HEK293 (cell line): ENCODE data around the gene THOC1.

Experiments used
- BCL6B ChIP-seq: fragments of 450-650 bp; formaldehyde crosslinking; IDR thresholded peaks from 2 replicates; pipeline ENCODE4 v1.5.1; 2017; ENCODE audit warnings: missing biosample characterization, missing genetic modification characterization
- GFI1B ChIP-seq: fragments of 450-650 bp; formaldehyde crosslinking; IDR thresholded peaks from 2 replicates; pipeline ENCODE4 v1.5.1; 2016; ENCODE audit warnings: missing biosample characterization, missing genetic modification characterization
- REST ChIP-seq: fragments of 450-650 bp; formaldehyde crosslinking; IDR thresholded peaks from 2 replicates; pipeline ENCODE4 v1.5.1; 2016; ENCODE audit warnings: missing biosample characterization, missing genetic modification characterization
- WT1 ChIP-seq: fragments of 450-650 bp; formaldehyde crosslinking; IDR thresholded peaks from 2 replicates; pipeline ENCODE4 v1.5.1; 2016; ENCODE audit warnings: missing biosample characterization, missing genetic modification characterization
- ZBTB1 ChIP-seq: fragments of 450-650 bp; formaldehyde crosslinking; IDR thresholded peaks from 2 replicates; pipeline ENCODE4 v1.5.1; 2016; ENCODE audit warnings: missing biosample characterization, missing genetic modification characterization
- ZBTB21 ChIP-seq: fragments of 450-650 bp; formaldehyde crosslinking; IDR thresholded peaks from 2 replicates; pipeline ENCODE4 v1.5.1; 2017; ENCODE audit warnings: missing biosample characterization, missing genetic modification characterization
- ZNF121 ChIP-seq: fragments of 450-650 bp; formaldehyde crosslinking; IDR thresholded peaks from 2 replicates; pipeline ENCODE4 v1.5.1; 2016; ENCODE audit warnings: missing biosample characterization, missing genetic modification characterization
- ZNF366 ChIP-seq: fragments of 450-650 bp; formaldehyde crosslinking; conservative IDR thresholded peaks from 2 replicates; pipeline ENCODE4 v1.5.1; 2016; ENCODE audit warnings: missing biosample characterization, missing genetic modification characterization
- ZNF585B ChIP-seq: fragments of 450-650 bp; formaldehyde crosslinking; IDR thresholded peaks from 2 replicates; pipeline ENCODE4 v1.5.1; 2016; ENCODE audit warnings: missing biosample characterization, missing genetic modification characterization
- TF ChIP-seq, protein P1 (sequence below): IDR thresholded peaks from 2 replicates; pipeline ENCODE4 v1.6.1; 2011; ENCODE audit warnings: mild to moderate bottlenecking, low read depth, low read length, borderline replicate concordance
- TF ChIP-seq, protein P2 (sequence below): fragments of 450-650 bp; formaldehyde crosslinking; IDR thresholded peaks from 2 replicates; pipeline ENCODE4 v1.5.1; 2016; ENCODE audit warnings: missing biosample characterization, missing genetic modification characterization
- TF ChIP-seq, protein P3 (sequence below): fragments of 450-650 bp; formaldehyde crosslinking; IDR thresholded peaks from 2 replicates; pipeline ENCODE4 v1.5.1; 2016; ENCODE audit warnings: missing biosample characterization, missing genetic modification characterization

DNA sequence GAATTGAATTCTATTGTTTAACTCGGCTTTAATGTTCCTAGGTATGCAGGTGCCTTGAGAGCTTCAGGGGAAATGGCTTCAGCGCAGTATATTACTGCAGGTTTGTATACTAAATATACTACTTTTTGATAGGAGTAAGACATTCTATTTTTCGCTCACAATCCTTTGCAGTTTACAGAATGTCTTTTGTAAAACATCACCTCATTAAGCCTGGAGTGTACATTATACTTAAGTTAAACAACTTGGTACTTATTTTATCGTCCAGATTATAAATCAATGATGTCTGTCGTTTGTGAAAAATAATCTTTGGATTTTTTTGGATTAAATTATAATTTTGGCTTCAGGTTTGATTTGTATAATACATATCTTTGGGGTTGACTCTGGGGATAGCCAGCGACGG is 75.0 kb downstream of the THOC1 start:
- TF ChIP-seq, protein P1, sequence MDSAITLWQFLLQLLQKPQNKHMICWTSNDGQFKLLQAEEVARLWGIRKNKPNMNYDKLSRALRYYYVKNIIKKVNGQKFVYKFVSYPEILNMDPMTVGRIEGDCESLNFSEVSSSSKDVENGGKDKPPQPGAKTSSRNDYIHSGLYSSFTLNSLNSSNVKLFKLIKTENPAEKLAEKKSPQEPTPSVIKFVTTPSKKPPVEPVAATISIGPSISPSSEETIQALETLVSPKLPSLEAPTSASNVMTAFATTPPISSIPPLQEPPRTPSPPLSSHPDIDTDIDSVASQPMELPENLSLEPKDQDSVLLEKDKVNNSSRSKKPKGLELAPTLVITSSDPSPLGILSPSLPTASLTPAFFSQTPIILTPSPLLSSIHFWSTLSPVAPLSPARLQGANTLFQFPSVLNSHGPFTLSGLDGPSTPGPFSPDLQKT: no peak
- TF ChIP-seq ZNF585B (no peak), ZNF366 (tag by site-specific recombination) (no peak), REST (tag by site-specific recombination) (no peak), ZBTB21 (tag by site-specific recombination) (no peak), BCL6B (tag by site-specific recombination) (no peak), WT1 (tag by site-specific recombination) (no peak), ZNF121 (tag by site-specific recombination) (no peak), ZBTB1 (tag by site-specific recombination) (no peak), GFI1B (no peak)
- TF ChIP-seq, protein P2, sequence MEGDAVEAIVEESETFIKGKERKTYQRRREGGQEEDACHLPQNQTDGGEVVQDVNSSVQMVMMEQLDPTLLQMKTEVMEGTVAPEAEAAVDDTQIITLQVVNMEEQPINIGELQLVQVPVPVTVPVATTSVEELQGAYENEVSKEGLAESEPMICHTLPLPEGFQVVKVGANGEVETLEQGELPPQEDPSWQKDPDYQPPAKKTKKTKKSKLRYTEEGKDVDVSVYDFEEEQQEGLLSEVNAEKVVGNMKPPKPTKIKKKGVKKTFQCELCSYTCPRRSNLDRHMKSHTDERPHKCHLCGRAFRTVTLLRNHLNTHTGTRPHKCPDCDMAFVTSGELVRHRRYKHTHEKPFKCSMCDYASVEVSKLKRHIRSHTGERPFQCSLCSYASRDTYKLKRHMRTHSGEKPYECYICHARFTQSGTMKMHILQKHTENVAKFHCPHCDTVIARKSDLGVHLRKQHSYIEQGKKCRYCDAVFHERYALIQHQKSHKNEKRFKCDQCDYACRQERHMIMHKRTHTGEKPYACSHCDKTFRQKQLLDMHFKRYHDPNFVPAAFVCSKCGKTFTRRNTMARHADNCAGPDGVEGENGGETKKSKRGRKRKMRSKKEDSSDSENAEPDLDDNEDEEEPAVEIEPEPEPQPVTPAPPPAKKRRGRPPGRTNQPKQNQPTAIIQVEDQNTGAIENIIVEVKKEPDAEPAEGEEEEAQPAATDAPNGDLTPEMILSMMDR (tag by site-specific recombination): no peak
- TF ChIP-seq, protein P3, sequence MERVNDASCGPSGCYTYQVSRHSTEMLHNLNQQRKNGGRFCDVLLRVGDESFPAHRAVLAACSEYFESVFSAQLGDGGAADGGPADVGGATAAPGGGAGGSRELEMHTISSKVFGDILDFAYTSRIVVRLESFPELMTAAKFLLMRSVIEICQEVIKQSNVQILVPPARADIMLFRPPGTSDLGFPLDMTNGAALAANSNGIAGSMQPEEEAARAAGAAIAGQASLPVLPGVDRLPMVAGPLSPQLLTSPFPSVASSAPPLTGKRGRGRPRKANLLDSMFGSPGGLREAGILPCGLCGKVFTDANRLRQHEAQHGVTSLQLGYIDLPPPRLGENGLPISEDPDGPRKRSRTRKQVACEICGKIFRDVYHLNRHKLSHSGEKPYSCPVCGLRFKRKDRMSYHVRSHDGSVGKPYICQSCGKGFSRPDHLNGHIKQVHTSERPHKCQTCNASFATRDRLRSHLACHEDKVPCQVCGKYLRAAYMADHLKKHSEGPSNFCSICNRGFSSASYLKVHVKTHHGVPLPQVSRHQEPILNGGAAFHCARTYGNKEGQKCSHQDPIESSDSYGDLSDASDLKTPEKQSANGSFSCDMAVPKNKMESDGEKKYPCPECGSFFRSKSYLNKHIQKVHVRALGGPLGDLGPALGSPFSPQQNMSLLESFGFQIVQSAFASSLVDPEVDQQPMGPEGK (tag by site-specific recombination): no peak
